ENCODE data around the gene DISC1. TPM values are rescaled to one million over a fixed set of nuclear protein-coding genes. Genes with fewer than 3 reads are reported as not detected.
A peak's percentile ranks its signal among the peaks of the same experiment; 100 is the strongest.

Gene DISC1
- total and polyA plus RNA-seq, 2 of the 13 experiments (the other 11 are each of a cell fraction or from before 2014, with no cell fraction given): 4.2 to 4.6 TPM

DNA sequence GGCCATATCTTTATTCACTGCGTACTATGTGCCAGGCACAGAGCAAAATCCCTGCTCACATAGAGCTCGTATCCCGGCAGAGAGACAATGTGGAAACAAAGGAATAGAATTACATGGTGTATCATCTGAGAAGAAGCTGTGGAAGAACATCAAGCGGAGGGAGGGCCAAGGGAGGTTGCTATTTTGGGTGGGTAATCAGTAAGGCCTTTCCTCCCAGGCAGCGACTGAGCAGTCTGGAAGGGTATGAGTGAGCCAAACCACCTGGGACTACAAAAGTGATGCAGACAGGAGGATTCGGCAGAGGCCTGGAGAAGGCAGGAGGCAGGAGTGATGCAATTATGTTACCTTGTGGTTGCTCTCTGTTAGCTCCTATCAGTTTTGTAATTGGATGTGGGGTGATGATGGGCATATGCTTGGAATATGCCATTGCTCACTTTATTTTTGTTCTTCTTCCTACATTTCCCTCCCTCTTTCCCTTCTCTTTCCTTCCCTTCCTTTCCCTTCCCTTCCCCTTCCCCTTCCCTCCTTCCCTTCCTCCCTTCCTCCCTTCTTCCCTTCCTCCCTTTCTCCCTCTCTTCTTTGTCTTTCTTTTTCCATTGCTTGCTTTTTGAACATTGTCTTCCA lies 172.9 kb downstream of the DISC1 start:
- POLR2A ChIA-PET: no interaction called here
- BruUV-seq (replicated peaks): no TSS peak
- Histone ChIP-seq H3K9ac (ENCODE audit: insufficient read depth, low read depth, low read length) (no peak overlapping the region), H3K27me3 (ENCODE audit: control insufficient read depth in 1 of 2, insufficient read depth in 2 of 2, low read length in 2 of 2) (no peaks in the 10 kb centered on the region), H3K36me3 (replicated peaks in 1 of 2; ENCODE audit: control insufficient read depth in 1 of 2, insufficient read depth in 2 of 2, low read length in 2 of 2) (no peaks in the 10 kb centered on the region; a peak in 2 of 5 replicates), H3K4me3 (replicated peaks in 1 of 3; ENCODE audit: insufficient read depth in 1 of 3, low read depth in 2 of 3, low read length in 3 of 3) (no peak overlapping the region), H3K4me1 (ENCODE audit: insufficient read depth, low read length) (0 out of 2 replicates have a peak, but pooled peaks cover 4% of the 10 kb centered on the region), H2AFZ (ENCODE audit: low read length) (no peak overlapping the region), H4K20me1 (ENCODE audit: insufficient read depth, low read length) (no peaks in the 10 kb centered on the region), H3K4me2 (ENCODE audit: low read depth, low read length) (no peak overlapping the region), H3K9me3 (ENCODE audit: low read length) (no peaks in the 10 kb centered on the region), H3K27ac (ENCODE audit: extremely low read length, insufficient read depth, low read length) (no peak overlapping the region), H3K79me2 (ENCODE audit: insufficient read depth, low read length) (no peaks in the 10 kb centered on the region)
- DNase-seq (ENCODE audit: low spot score) (no peak), ATAC-seq (no peak; the same call in 1 of the 3 replicates), FAIRE-seq (no peak)
- in situ Hi-C loops (cut with HindIII; ENCODE audit: extremely low pct_ligation_motif_present, low pct_unique_long_range_greater_than_20kb) (no loop called here), intact Hi-C loops (cut with micrococcal nuclease; ENCODE audit: unreplicated experiment) (no loop called here)
- CTCF ChIA-PET (ENCODE audit: low intra/inter-chr PET ratio, low total read pairs): no interaction called here
- WGBS (ENCODE audit: low lambda C conversion rate): 53% methylated on average over 6 of the region's 6 CpGs
- TF ChIP-seq ZSCAN20 (CRISPR knock-in tag; IDR thresholded peaks at IDR 0.05; ENCODE audit: borderline replicate concordance) (no peak), ZNF530 (CRISPR knock-in tag; IDR thresholded peaks at IDR 0.05; ENCODE audit: low read depth) (no peak), KLF12 (CRISPR knock-in tag; IDR thresholded peaks at IDR 0.05; ENCODE audit: borderline replicate concordance) (no peak), TBX2 (CRISPR knock-in tag; IDR thresholded peaks at IDR 0.05; ENCODE audit: borderline replicate concordance) (no peak), PCBP2 (optimal IDR thresholded peaks at IDR 0.05; ENCODE audit: low read depth, low read length, poor library complexity, severe bottlenecking) (peak; percentile 49), CEBPB (IDR thresholded peaks at IDR 0.05; ENCODE audit: borderline replicate concordance, low read depth, low read length) (peak; percentile 5; the same call in 1 of the 2 replicates), SRF (IDR thresholded peaks at IDR 0.05; ENCODE audit: low read depth, low read length) (no peak), HNRNPK (IDR thresholded peaks at IDR 0.05; ENCODE audit: low read depth, low read length, poor library complexity, severe bottlenecking) (peak; percentile 95), BHLHE40 (IDR thresholded peaks at IDR 0.05; ENCODE audit: low read length) (no peak), ZNF598 (CRISPR knock-in tag; IDR thresholded peaks at IDR 0.05; ENCODE audit: borderline replicate concordance) (no peak), ZSCAN25 (CRISPR knock-in tag; IDR thresholded peaks at IDR 0.05) (no peak), TOPORS (CRISPR knock-in tag; IDR thresholded peaks at IDR 0.05) (no peak), ZNF572 (CRISPR knock-in tag; IDR thresholded peaks at IDR 0.05) (no peak), ZFP82 (CRISPR knock-in tag; IDR thresholded peaks at IDR 0.05; ENCODE audit: borderline replicate concordance) (no peak)
- TF ChIP-seq, protein P1, sequence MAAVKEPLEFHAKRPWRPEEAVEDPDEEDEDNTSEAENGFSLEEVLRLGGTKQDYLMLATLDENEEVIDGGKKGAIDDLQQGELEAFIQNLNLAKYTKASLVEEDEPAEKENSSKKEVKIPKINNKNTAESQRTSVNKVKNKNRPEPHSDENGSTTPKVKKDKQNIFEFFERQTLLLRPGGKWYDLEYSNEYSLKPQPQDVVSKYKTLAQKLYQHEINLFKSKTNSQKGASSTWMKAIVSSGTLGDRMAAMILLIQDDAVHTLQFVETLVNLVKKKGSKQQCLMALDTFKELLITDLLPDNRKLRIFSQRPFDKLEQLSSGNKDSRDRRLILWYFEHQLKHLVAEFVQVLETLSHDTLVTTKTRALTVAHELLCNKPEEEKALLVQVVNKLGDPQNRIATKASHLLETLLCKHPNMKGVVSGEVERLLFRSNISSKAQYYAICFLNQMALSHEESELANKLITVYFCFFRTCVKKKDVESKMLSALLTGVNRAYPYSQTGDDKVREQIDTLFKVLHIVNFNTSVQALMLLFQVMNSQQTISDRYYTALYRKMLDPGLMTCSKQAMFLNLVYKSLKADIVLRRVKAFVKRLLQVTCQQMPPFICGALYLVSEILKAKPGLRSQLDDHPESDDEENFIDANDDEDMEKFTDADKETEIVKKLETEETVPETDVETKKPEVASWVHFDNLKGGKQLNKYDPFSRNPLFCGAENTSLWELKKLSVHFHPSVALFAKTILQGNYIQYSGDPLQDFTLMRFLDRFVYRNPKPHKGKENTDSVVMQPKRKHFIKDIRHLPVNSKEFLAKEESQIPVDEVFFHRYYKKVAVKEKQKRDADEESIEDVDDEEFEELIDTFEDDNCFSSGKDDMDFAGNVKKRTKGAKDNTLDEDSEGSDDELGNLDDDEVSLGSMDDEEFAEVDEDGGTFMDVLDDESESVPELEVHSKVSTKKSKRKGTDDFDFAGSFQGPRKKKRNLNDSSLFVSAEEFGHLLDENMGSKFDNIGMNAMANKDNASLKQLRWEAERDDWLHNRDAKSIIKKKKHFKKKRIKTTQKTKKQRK (IDR thresholded peaks at IDR 0.05; ENCODE audit: low read length): no peak
- TF ChIP-seq, protein P2, sequence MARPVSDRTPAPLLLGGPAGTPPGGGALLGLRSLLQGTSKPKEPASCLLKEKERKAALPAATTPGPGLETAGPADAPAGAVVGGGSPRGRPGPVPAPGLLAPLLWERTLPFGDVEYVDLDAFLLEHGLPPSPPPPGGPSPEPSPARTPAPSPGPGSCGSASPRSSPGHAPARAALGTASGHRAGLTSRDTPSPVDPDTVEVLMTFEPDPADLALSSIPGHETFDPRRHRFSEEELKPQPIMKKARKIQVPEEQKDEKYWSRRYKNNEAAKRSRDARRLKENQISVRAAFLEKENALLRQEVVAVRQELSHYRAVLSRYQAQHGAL (CRISPR knock-in tag; IDR thresholded peaks at IDR 0.05; ENCODE audit: not compliant biosample characterization): no peak
- TF ChIP-seq, protein P3, sequence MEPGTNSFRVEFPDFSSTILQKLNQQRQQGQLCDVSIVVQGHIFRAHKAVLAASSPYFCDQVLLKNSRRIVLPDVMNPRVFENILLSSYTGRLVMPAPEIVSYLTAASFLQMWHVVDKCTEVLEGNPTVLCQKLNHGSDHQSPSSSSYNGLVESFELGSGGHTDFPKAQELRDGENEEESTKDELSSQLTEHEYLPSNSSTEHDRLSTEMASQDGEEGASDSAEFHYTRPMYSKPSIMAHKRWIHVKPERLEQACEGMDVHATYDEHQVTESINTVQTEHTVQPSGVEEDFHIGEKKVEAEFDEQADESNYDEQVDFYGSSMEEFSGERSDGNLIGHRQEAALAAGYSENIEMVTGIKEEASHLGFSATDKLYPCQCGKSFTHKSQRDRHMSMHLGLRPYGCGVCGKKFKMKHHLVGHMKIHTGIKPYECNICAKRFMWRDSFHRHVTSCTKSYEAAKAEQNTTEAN (CRISPR knock-in tag; conservative IDR thresholded peaks at IDR 0.05): no peak
- TF ChIP-seq, protein P4, sequence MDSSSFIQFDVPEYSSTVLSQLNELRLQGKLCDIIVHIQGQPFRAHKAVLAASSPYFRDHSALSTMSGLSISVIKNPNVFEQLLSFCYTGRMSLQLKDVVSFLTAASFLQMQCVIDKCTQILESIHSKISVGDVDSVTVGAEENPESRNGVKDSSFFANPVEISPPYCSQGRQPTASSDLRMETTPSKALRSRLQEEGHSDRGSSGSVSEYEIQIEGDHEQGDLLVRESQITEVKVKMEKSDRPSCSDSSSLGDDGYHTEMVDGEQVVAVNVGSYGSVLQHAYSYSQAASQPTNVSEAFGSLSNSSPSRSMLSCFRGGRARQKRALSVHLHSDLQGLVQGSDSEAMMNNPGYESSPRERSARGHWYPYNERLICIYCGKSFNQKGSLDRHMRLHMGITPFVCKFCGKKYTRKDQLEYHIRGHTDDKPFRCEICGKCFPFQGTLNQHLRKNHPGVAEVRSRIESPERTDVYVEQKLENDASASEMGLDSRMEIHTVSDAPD (CRISPR knock-in tag; IDR thresholded peaks at IDR 0.05): no peak
